ENCODE results near the gene ACAA2.

GRCh38 chr18:49844903-49845302 lies 31.6 kb upstream of the ACAA2 start:
- TF ChIP-seq CTCF (IDR thresholded peaks at IDR 0.05), result no peak
- TF ChIP-seq EZH2phosphoT487 (IDR thresholded peaks at IDR 0.05), result no peak
- no peak for TF ChIP-seq EZH2 (IDR thresholded peaks at IDR 0.05)

Measured in neural progenitor cell (in vitro differentiated cells).